Trophoblast cell (in vitro differentiated cells and primary cell): ENCODE data around the gene COBL.

Experiments used
- DNase-seq, 2 donors: peaks; one replicate each; pipeline ENCODE4 v3.0.0-alpha.2; 2016
- H2AFZ ChIP-seq: 2 replicates; pipeline ENCODE4 v1.6.1; 2013; ENCODE audit warnings: low read length, moderate library complexity, mild to moderate bottlenecking; ENCODE audit not compliant: insufficient read depth, poor library complexity
- H2AK5ac ChIP-seq: 2 replicates; pipeline ENCODE4 v1.6.1; 2013; ENCODE audit warnings: mild to moderate bottlenecking, low read length
- H2BK120ac ChIP-seq: 2 replicates; pipeline ENCODE4 v1.6.1; 2013; ENCODE audit warnings: low read length, mild to moderate bottlenecking, moderate library complexity; ENCODE audit not compliant: insufficient read depth, poor library complexity
- H2BK12ac ChIP-seq: 2 replicates; pipeline ENCODE4 v1.6.1; 2013; ENCODE audit warnings: mild to moderate bottlenecking, low read length, moderate library complexity
- H2BK5ac ChIP-seq: 2 replicates; pipeline ENCODE4 v1.6.1; 2013; ENCODE audit warnings: low read length, low read depth, moderate library complexity, mild to moderate bottlenecking; ENCODE audit not compliant: poor library complexity
- H3K14ac ChIP-seq: 2 replicates; pipeline ENCODE4 v1.6.1; 2013; ENCODE audit warnings: mild to moderate bottlenecking, low read length
- H3K18ac ChIP-seq: 2 replicates; pipeline ENCODE4 v1.6.1; 2013; ENCODE audit warnings: mild to moderate bottlenecking, low read length
- H3K23ac ChIP-seq: 2 replicates; pipeline ENCODE4 v1.6.1; 2013; ENCODE audit warnings: low read length
- H3K27ac ChIP-seq: 2 replicates; pipeline ENCODE4 v1.5.1; 2013; ENCODE audit warnings: low read depth, mild to moderate bottlenecking, inconsistent platforms, low read length, moderate library complexity
- H3K27me3 ChIP-seq: 2 replicates; pipeline ENCODE4 v1.6.1; 2013; ENCODE audit warnings: inconsistent platforms, mild to moderate bottlenecking, low read length, moderate library complexity; ENCODE audit not compliant: insufficient read depth
- H3K36me3 ChIP-seq, 2 experiments: 1 replicate in 1 of 2; 2 replicates in 1 of 2; pipeline ENCODE4 v1.6.1; 2013; ENCODE audit warnings: low read length in 2 of 2, mild to moderate bottlenecking in 2 of 2, moderate library complexity in 1 of 2; ENCODE audit not compliant: insufficient read depth in 2 of 2, control insufficient read depth in 1 of 2
- H3K4ac ChIP-seq: 2 replicates; pipeline ENCODE4 v1.6.1; 2013; ENCODE audit warnings: low read depth, mild to moderate bottlenecking, low read length, moderate library complexity
- H3K4me1 ChIP-seq, 2 experiments: 1 replicate in 1 of 2; 2 replicates in 1 of 2; pipeline ENCODE4 v1.6.1; 2013; ENCODE audit warnings: low read length in 2 of 2, mild to moderate bottlenecking in 2 of 2, moderate library complexity in 1 of 2; ENCODE audit not compliant: insufficient read depth in 2 of 2, control insufficient read depth in 1 of 2
- H3K4me2 ChIP-seq: 2 replicates; pipeline ENCODE4 v1.6.1; 2013; ENCODE audit warnings: inconsistent platforms, mild to moderate bottlenecking, low read length, moderate library complexity
- H3K4me3 ChIP-seq: 2 replicates; pipeline ENCODE4 v1.5.1; 2013; ENCODE audit warnings: mild to moderate bottlenecking, low read depth, low read length, inconsistent platforms
- H3K79me1 ChIP-seq: one replicate; pipeline ENCODE4 v1.6.1; 2013; ENCODE audit warnings: low read length
- H3K79me2 ChIP-seq: 2 replicates; pipeline ENCODE4 v1.6.1; 2013; ENCODE audit warnings: low read length, mild to moderate bottlenecking; ENCODE audit not compliant: control insufficient read depth, insufficient read depth, poor library complexity
- H3K9ac ChIP-seq: 2 replicates; pipeline ENCODE4 v1.6.1; 2013; ENCODE audit warnings: mild to moderate bottlenecking, low read length
- H3K9me3 ChIP-seq: 2 replicates; pipeline ENCODE4 v1.6.1; 2013; ENCODE audit warnings: low read depth, mild to moderate bottlenecking, control low read depth, inconsistent platforms, low read length; ENCODE audit not compliant: insufficient read depth
- H4K12ac ChIP-seq: 2 replicates; pipeline ENCODE4 v1.6.1; 2013; ENCODE audit warnings: low read depth, mild to moderate bottlenecking, low read length, moderate library complexity
- H4K8ac ChIP-seq: 2 replicates; pipeline ENCODE4 v1.6.1; 2013; ENCODE audit warnings: low read depth, mild to moderate bottlenecking, low read length, moderate library complexity
- H4K91ac ChIP-seq: one replicate; pipeline ENCODE4 v1.6.1; 2013; ENCODE audit warnings: low read depth, mild to moderate bottlenecking, low read length, moderate library complexity
- WGBS: extraction: QIAGEN DNeasy Blood & Tissue Kit; methylation state at CpG from one replicate; pipeline ENCODE4 v1.1.7; 2013; ENCODE audit warnings: missing lambda C conversion rate; ENCODE audit not compliant: insufficient read length, insufficient coverage; ENCODE audit errors: extremely low coverage; 5-methylcytosine and 5-hydroxymethylcytosine counted together

The COBL gene

DNA sequence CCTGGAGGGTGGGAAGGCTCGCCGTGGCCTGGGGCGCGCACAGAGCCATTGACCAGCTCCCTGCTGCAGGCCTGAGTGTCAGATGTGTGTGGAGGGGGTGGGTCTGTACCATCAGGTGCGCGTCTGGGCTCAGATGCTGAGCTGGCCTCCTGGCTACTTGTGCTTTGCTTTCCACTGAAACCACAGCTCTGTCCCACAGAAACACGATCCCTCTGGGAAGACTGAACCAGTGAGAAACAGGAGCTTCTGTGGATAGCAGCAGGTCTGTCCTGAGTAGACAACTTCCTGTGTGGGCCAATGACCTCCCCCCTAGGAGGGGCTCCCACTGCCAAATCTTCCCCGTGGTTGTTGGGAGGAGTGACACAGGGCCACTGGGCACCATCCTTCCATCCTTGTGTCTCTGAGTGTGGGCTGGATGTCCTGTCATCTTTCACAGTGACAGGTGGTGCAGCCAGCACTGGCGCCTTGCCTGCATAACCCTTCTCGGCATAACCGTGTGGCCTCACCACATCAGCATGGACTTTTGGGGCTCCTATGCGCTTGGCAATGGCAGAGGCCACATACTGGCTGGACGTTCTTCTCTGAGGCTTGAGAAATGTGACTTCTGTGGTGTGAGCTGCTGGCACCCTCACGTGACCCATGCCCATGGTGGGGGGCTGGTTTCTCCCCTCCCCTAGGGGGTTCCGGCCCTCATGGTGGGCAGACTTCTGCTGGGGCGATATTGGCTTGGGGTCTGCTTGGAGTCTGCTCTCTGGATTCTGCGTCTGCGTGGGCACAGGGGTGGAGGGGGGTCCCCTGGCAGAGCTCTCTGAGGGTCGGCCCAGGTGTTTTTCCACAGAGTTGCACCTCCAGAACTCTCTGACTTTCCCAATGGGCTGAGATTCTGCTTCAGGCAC lies 288.4 kb downstream of the COBL start:
- no peak overlapping the region for H3K4me2 ChIP-seq
- H3K9ac ChIP-seq = no peak overlapping the region
- no peak overlapping the region for H2AK5ac ChIP-seq
- H4K91ac ChIP-seq = no peak overlapping the region
- no peak overlapping the region for H2BK5ac ChIP-seq
- H3K14ac ChIP-seq = no peak overlapping the region
- no peak for DNase-seq
- H2BK120ac ChIP-seq = no peak overlapping the region
- no peaks in the 10 kb centered on the region for H3K27me3 ChIP-seq
- H4K8ac ChIP-seq = no peak overlapping the region
- H3K4me1 ChIP-seq = peaks cover 0 to 4% of the 10 kb centered on the region in 2 experiments
- H3K79me1 ChIP-seq = no peaks in the 10 kb centered on the region
- H3K9me3 ChIP-seq = peaks cover 2% of the 10 kb centered on the region
- no peak overlapping the region for H3K18ac ChIP-seq
- no peak overlapping the region for H4K12ac ChIP-seq
- no peak overlapping the region for H3K4ac ChIP-seq
- no peak overlapping the region for H2AFZ ChIP-seq
- peak overlapping the region; percentile 16 for H3K4me3 ChIP-seq
- no peak overlapping the region for H2BK12ac ChIP-seq
- H3K23ac ChIP-seq = no peak overlapping the region
- H3K27ac ChIP-seq = no peak overlapping the region
- H3K36me3 ChIP-seq = peaks cover 0 to 8% of the 10 kb centered on the region in 2 experiments
- WGBS = no CpG with 5 or more reads among the region's 19 CpGs
- H3K79me2 ChIP-seq = no peaks in the 10 kb centered on the region

DNA sequence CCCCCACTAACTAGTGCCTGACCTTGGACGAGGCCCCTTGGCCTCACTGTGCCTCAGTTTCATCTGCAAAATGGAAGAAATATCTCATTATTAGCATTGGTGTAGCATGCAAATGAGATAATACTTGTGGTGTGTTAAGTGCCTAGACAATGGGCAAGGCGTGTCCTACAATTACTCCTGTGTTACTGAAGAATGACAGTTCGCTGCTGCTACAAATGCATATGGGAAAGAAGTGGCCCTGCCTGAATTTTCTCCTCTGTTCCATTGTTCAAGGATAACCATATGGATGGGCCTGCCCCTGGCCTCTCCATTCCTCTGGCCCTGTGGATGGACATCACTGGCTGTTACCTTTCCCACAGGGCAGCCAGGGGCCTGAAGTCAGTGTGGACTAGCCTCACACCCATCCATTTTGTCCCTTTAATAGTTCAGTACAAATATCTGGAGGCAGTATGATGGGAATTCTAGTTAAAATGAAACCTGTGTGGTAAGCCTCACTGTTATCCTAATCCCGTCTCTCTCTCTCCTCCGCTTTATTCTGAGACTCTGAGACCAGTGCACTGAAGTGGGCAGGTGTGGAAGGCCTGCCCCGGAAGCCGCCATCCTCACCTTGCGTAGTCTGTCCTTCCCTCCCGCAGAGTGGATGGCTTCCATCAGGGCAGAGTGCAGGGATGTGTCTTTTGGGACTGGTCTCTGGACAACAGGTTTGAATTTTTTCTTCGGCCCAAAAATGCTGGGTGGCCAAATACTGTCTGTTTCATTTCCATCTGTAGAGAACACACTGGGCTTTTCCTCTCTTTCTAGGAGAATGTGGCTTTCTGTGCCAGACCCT lies 289.3 kb downstream of the COBL start:
- peaks cover 0 to 4% of the 10 kb centered on the region in 2 experiments for H3K4me1 ChIP-seq
- H3K4ac ChIP-seq = no peak overlapping the region
- no peak overlapping the region for H2BK12ac ChIP-seq
- no peak overlapping the region for H4K91ac ChIP-seq
- WGBS = no CpG with 5 or more reads among the region's 10 CpGs
- H3K23ac ChIP-seq = no peak overlapping the region
- H4K12ac ChIP-seq = no peak overlapping the region
- H3K4me2 ChIP-seq = no peak overlapping the region
- DNase-seq = no peak
- H3K4me3 ChIP-seq = peak overlapping the region; percentile 10
- no peaks in the 10 kb centered on the region for H3K27me3 ChIP-seq
- no peak overlapping the region for H3K14ac ChIP-seq
- H3K36me3 ChIP-seq = peaks cover 0 to 8% of the 10 kb centered on the region in 2 experiments
- no peak overlapping the region for H3K27ac ChIP-seq
- no peak overlapping the region for H3K9ac ChIP-seq
- no peak overlapping the region for H3K18ac ChIP-seq
- H2AK5ac ChIP-seq = no peak overlapping the region
- no peak overlapping the region for H2BK5ac ChIP-seq
- H4K8ac ChIP-seq = no peak overlapping the region
- H3K79me2 ChIP-seq = no peaks in the 10 kb centered on the region
- no peak overlapping the region for H2AFZ ChIP-seq
- no peak overlapping the region for H2BK120ac ChIP-seq
- peaks cover 2% of the 10 kb centered on the region for H3K9me3 ChIP-seq
- no peaks in the 10 kb centered on the region for H3K79me1 ChIP-seq

DNA sequence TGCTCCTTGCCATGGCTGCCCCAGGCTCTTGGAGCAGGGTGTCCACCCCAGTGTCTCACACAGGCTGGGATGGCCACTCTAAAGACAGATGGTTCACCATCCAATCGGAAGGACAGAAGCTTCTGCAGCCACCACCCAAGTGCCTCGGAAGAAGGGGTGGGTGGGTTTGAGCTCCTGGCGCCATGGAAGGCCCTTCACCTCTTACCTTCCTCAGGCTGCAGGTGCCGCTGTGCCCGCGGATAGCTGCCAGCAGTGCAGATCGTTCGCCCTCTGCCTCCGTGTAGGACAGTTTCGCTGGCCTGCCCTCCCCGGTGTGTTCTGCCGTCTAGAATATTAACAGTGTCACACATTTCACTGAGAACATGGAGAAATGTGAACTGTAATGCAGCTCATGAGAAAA lies 290.3 kb downstream of the COBL start:
- Histone ChIP-seq H4K8ac (no peak overlapping the region), H3K9ac (no peak overlapping the region), H3K18ac (no peak overlapping the region), H3K79me1 (no peaks in the 10 kb centered on the region), H3K14ac (no peak overlapping the region), H3K23ac (no peak overlapping the region), H2BK5ac (no peak overlapping the region), H3K4me1 (peaks cover 0 to 4% of the 10 kb centered on the region in 2 experiments), H3K4me3 (no peak overlapping the region), H2BK12ac (no peak overlapping the region), H3K27ac (no peak overlapping the region), H3K27me3 (no peaks in the 10 kb centered on the region), H3K9me3 (peaks cover 2% of the 10 kb centered on the region), H2AFZ (no peak overlapping the region), H2AK5ac (no peak overlapping the region), H3K79me2 (no peaks in the 10 kb centered on the region), H2BK120ac (no peak overlapping the region), H4K12ac (no peak overlapping the region), H4K91ac (no peak overlapping the region), H3K4me2 (no peak overlapping the region), H3K36me3 (peaks cover 0 to 8% of the 10 kb centered on the region in 2 experiments), H3K4ac (no peak overlapping the region)
- WGBS = no CpG with 5 or more reads among the region's 12 CpGs
- DNase-seq = no peak

DNA sequence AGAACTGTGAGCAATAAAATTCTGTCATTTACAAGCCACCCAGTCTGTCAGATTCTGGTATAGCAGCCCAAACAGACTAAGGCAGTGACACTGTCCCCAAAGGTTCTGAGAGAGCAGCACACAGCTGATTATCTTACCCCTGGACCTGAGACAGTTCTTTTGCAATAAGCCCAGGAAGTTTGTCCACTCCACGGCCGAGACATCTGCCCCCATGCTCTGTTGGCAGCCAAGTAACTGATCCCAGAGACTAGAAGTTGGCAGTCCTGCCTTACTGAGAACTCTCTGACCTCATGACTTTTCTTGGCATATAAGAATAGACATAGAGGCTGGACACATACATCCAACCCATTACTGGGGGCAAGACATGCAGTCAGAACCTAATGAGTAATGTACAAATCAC lies 290.9 kb downstream of the COBL start:
- WGBS = no CpG with 5 or more reads among the region's 2 CpGs
- no peak overlapping the region for H3K4me3 ChIP-seq
- H3K9me3 ChIP-seq = no peaks in the 10 kb centered on the region
- no peak overlapping the region for H3K18ac ChIP-seq
- no peak overlapping the region for H3K9ac ChIP-seq
- no peaks in the 10 kb centered on the region for H3K27me3 ChIP-seq
- no peak overlapping the region for H2BK120ac ChIP-seq
- H2BK5ac ChIP-seq = no peak overlapping the region
- no peak overlapping the region for H3K14ac ChIP-seq
- no peak overlapping the region for H4K91ac ChIP-seq
- H3K4ac ChIP-seq = no peak overlapping the region
- H3K4me1 ChIP-seq = peaks cover 0 to 4% of the 10 kb centered on the region in 2 experiments
- H3K79me1 ChIP-seq = no peaks in the 10 kb centered on the region
- H3K79me2 ChIP-seq = no peaks in the 10 kb centered on the region
- no peak overlapping the region for H2AFZ ChIP-seq
- H3K23ac ChIP-seq = no peak overlapping the region
- no peak overlapping the region for H3K4me2 ChIP-seq
- no peak overlapping the region for H2AK5ac ChIP-seq
- H3K36me3 ChIP-seq = peaks cover 0 to 8% of the 10 kb centered on the region in 2 experiments
- H4K12ac ChIP-seq = no peak overlapping the region
- no peak overlapping the region for H2BK12ac ChIP-seq
- DNase-seq = no peak
- no peak overlapping the region for H4K8ac ChIP-seq
- H3K27ac ChIP-seq = no peak overlapping the region
